GM19351 (cell line): Measurements from ENCODE around the gene RPLP1.
"Not testable (repeated sequence)": the region's sequence is repeated elsewhere in the genome, so short reads cannot be mapped to it uniquely, and the experiment has no call there.

Experiments used
- ATAC-seq: cut with Tn5 transposase; IDR thresholded peaks from one replicate; pipeline ENCODE4 v1.9.1; 2021; ENCODE audit warnings: mild to moderate bottlenecking, moderate library complexity; ENCODE audit not compliant: unreplicated experiment

RPLP1 gene

GRCh38 chr15:69436951-69437350 lies 15.7 kb upstream of the RPLP1 start:
- no peak for ATAC-seq

- no peak for ATAC-seq
Observed at GRCh38 chr15:69439623-69440022, 13.0 kb upstream of the RPLP1 start.

- peak; percentile 56 for ATAC-seq
Observed at GRCh38 chr15:69443032-69443611, 9.5 kb upstream of the RPLP1 start.

DNA sequence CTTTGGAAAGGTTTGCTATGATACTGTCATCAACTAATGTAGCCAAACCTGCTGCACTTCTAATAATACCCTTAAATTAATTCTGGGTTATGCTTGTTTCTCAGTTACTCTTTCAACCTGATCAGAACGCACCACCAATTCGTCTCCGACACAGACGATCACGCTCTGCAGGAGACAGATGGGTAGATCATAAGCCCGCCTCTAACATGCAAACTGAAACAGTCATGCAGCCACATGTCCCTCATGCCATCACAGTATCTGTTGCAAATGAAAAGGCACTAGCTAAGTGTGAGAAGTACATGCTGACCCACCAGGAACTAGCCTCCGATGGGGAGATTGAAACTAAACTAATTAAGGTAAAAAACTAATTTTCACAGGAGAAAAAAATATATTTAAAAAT lies 7.9 kb upstream of the RPLP1 start:
- no peak for ATAC-seq

DNA sequence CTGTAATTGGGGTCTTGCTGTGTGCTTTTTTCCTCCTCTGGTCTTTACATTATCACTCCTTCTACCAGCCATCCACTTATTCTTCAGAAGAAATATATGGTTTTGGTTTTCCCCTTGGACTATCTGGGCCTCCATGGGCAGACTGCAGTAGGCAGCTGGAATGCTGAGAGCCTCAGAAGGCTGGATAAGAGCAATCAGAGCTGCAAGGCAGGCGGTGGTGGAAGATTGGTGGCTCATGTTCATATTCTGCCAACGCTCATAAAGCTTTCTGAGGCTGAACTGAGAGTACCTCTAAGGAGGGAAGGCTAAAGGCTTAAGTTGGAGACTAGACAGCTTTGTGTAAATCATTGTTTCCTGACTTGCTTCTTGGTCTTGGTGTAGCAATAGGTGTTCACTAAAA lies 5.7 kb upstream of the RPLP1 start:
- ATAC-seq: no peak

- not testable (repeated sequence) for ATAC-seq
Observed at GRCh38 chr15:69450221-69450620, 2.4 kb upstream of the RPLP1 start.

GRCh38 chr15:69450968-69451695 lies 1.5 kb upstream of the RPLP1 start:
- ATAC-seq: no peak

- ATAC-seq: peak; percentile 37
Observed at GRCh38 chr15:69451951-69452691, 497 bp upstream of the RPLP1 start.

DNA sequence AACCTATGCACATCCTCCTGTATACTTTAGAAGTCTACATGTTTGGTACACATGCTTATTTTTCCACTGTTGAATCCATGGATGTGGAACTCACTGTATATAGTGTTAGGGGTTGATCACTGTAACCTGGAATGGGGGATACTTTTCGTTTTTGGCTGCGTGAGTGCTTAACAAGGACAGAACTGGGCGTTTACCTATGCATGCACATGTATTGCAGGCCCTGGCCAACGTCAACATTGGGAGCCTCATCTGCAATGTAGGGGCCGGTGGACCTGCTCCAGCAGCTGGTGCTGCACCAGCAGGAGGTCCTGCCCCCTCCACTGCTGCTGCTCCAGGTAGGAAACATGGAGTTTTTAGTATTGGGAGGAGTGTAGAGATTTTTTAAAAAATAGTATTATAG lies 2.3 kb downstream of the RPLP1 start:
- ATAC-seq: no peak

DNA sequence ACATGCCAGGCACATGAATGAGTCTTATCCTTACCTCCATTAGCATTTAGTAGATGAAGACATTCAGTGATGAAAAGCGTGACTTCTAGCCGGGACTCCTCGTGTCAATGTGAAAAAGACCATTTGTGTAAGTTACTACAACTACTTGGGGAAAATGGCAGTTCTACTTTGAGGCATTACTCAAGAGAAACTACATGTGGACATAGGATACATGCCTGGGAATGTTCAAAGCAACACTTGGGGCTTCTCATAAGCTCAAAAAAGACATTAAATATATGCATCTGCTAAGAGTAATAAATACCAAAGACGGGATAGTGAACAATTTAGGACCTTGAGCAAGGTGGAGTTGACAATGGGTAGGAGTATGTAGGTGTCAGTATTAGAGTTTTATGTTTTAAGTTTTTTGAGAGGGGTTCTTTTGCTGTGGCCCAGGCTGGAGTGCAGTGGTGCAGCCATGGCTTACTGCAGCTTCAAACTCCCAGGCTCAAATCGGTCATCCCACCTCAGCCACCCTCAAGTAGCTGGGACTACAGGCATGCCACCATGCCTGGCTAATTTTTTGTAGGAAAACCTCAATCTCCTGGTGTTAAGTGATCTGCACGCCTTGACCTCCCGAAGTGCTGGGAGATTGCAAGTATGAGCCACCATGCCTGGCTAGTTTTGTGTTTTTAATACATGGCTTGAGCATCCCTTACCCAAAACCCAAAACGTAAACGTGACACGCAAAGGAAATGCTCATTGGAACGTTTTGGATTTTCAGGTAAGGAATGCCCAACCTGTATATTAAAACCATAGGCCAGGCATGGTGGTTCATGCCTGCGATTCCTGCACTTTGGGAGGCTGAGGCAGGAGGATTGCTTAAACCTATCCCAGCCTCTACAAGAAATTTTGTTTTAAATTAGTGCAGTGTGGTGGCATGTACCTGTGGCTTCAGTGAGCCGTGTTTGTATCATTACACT lies 3.9 kb downstream of the RPLP1 start:
- no peak for ATAC-seq

DNA sequence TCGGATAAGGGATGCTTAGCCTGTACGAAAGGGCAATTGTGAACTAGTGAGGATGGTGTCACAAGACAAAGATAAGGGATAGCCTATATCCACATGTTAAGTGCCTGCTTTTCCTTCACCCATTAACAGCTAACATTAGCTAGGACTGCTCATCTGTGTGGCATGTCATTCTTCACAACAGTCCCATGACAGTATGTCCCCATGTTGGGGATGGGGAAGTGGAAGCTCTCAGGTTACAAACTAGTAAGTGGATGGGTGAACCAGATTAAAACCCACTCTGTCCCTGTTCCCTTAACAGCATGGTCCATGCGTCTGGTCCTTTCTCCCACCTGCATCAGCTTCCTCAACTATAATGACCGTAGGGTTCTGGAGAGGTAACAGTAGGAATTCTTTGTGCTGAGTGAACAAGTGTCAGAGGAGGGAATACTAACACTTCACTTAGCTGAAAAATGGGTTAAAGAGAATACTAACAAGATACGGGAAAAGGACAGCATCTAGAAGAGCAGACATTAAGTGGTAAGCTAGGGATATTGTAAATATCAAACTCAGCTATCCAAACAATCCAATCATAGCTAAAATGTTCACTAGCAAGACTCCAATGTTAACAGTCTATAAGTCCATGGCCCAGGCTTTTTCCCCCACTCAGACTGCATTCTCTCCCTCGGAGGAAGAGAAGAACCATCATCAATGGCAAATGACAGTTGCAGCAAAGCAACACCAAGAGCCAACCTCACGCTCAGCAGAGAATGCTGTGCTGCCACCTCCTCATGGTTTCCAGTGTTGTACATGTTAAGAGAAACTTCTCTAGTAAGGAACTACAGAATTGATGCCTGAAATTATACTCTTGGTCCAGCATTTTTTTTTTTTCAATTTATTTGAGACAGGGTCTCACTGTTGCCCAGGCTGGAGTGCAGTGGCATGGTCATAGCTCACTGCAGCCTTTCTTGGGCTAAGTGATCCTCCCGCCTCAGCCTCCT lies 5.0 kb downstream of the RPLP1 start:
- no peak for ATAC-seq

DNA sequence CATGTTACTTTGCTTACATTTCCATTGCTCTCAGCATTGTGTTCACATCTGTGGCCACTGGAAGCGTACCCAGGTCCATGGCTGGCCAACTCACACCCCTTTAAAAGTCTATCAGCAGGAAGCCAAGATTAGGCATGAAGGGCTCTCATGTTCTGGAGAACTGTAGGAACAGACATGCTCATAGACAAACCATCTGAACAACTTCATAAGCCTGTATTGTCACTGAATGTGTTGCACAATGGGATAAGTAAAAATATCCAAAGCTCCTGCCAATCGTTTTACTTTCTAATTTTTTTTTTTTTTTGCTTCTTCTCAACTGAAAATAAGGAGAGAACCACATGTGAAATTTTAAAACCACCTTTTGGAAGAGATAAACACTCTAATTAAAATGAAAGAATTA lies 6.4 kb downstream of the RPLP1 start:
- no peak for ATAC-seq

- ATAC-seq: no peak
Observed at GRCh38 chr15:69460481-69460880, 7.9 kb downstream of the RPLP1 start.

GRCh38 chr15:69462030-69462492 lies 9.4 kb downstream of the RPLP1 start:
- ATAC-seq: no peak

- ATAC-seq: peak; percentile 86
Observed at GRCh38 chr15:69462493-69463181, 10.0 kb downstream of the RPLP1 start.

DNA sequence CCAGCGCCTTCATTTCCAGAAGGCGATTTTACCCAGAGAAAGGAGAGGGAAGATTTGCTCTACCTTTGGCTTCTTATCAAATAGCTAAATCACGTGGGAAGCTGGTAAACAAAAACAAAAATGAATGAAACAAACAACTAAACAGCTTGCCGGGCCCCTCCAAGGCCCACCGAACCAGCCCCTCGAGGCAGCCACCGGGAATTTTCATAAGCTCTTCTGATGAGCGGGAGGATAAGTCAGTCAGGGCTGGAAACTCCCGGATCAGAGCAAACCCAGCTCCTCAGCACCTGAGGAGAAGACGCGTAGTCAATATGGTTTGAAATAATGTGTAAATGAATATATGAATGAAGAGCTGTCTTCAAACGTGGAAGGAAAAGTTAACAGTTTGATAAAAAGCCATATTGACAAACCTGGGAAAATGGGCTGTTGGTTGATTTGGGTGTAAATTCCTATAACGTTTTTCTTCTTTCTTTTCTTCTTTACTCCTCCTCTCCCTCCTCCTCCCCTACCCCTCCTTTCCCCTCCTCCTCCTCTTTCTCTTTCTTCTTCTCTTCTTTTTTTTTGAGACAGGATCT lies 10.7 kb downstream of the RPLP1 start:
- ATAC-seq: no peak

DNA sequence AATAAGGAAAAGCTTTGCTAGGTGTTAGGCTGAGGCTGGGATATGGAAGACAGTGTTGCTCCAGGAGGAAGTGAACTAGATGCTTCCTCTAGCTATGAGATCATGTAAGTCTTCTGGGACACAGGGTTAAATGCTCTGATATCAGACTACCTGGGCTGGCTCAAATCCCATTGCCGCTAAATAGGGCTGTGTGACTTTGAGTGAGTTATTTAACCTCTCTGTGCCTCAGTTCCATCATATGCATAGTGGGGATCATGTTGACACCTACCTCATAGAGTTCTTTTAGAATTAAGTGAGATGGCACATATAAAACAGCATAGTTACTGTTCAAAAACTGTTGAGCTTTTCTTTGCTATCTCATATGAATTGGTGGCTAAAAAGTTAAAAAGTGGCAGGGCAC lies 12.6 kb downstream of the RPLP1 start:
- ATAC-seq: no peak

- no peak for ATAC-seq
Observed at GRCh38 chr15:69466733-69467132, 14.1 kb downstream of the RPLP1 start.

- no peak for ATAC-seq
Observed at GRCh38 chr15:69467636-69468035, 15.0 kb downstream of the RPLP1 start.
